ENCODE data around the gene SLC35A3. TPM values are rescaled to one million over a fixed set of nuclear protein-coding genes. Genes with fewer than 3 reads are reported as not detected.
"Not testable (repeated sequence)": the region's sequence is repeated elsewhere in the genome, so short reads cannot be mapped to it uniquely, and the experiment has no call there.

Gene SLC35A3
- total RNA-seq, 4 donors from 2014 or later: 17.1 to 37.8 (median 23.2) TPM

- H3K27me3 ChIP-seq: no peaks in the 10 kb centered on the region
- H3K27ac ChIP-seq: no peak overlapping the region
- H3K4me3 ChIP-seq: no peak overlapping the region
- WGBS, 2 donors (ENCODE audit: low coverage in 1 of 2): 86% methylated on average over 2 to 3 of the region's 3 CpGs
- TF ChIP-seq POLR2AphosphoS5 (IDR thresholded peaks at IDR 0.05) (no peak), POLR2A (IDR thresholded peaks at IDR 0.05) (no peak), EP300 (IDR thresholded peaks at IDR 0.05) (no peak)
- TF ChIP-seq, protein P1, sequence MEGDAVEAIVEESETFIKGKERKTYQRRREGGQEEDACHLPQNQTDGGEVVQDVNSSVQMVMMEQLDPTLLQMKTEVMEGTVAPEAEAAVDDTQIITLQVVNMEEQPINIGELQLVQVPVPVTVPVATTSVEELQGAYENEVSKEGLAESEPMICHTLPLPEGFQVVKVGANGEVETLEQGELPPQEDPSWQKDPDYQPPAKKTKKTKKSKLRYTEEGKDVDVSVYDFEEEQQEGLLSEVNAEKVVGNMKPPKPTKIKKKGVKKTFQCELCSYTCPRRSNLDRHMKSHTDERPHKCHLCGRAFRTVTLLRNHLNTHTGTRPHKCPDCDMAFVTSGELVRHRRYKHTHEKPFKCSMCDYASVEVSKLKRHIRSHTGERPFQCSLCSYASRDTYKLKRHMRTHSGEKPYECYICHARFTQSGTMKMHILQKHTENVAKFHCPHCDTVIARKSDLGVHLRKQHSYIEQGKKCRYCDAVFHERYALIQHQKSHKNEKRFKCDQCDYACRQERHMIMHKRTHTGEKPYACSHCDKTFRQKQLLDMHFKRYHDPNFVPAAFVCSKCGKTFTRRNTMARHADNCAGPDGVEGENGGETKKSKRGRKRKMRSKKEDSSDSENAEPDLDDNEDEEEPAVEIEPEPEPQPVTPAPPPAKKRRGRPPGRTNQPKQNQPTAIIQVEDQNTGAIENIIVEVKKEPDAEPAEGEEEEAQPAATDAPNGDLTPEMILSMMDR (IDR thresholded peaks at IDR 0.05): no peak
- no peaks in the 10 kb centered on the region for H3K9me3 ChIP-seq
- no peaks in the 10 kb centered on the region for H3K36me3 ChIP-seq
- no peaks in the 10 kb centered on the region for H3K4me1 ChIP-seq
- ATAC-seq: no peak
Measured at GRCh38 chr1:99955375-99955774, 14.4 kb upstream of the SLC35A3 start.

DNA sequence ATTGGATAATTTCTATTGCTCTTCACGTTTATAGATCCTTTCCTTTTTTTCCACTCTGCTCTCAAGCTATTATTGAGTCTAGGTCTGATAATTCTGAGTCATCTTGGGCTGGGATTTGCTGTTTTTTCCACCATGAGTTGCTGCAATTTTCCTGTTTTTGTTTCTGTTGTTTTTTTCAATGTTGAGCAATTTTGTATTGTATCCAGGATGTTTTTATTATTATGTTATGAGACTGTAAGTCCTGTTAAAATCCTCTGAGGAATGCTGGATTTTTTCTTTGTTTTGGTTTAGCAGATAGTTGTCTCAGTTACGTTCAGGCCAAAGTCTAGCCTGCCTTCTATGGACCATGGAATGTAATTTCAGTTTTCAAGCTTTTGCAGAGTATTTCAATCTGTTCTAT is 13.0 kb upstream of the SLC35A3 start:
- ATAC-seq: peak; percentile 68
- TF ChIP-seq POLR2A (IDR thresholded peaks at IDR 0.05) (no peak), EP300 (IDR thresholded peaks at IDR 0.05) (no peak), POLR2AphosphoS5 (IDR thresholded peaks at IDR 0.05) (no peak)
- TF ChIP-seq, protein P1 (IDR thresholded peaks at IDR 0.05): no peak
- H3K9me3 ChIP-seq: no peaks in the 10 kb centered on the region
- H3K27me3 ChIP-seq: no peaks in the 10 kb centered on the region
- no peak overlapping the region for H3K27ac ChIP-seq
- no peaks in the 10 kb centered on the region for H3K4me1 ChIP-seq
- no peaks in the 10 kb centered on the region for H3K36me3 ChIP-seq
- WGBS, 2 donors (ENCODE audit: low coverage in 1 of 2): 22 to 33% methylated on average over 2 of the region's 2 CpGs
- no peak overlapping the region for H3K4me3 ChIP-seq

GRCh38 chr1:99957818-99958217 is 12.0 kb upstream of the SLC35A3 start:
- Histone ChIP-seq H3K27me3 (no peaks in the 10 kb centered on the region), H3K27ac (no peak overlapping the region), H3K9me3 (no peaks in the 10 kb centered on the region), H3K4me3 (no peak overlapping the region), H3K4me1 (no peaks in the 10 kb centered on the region), H3K36me3 (no peaks in the 10 kb centered on the region)
- no peak for ATAC-seq
- TF ChIP-seq EP300 (IDR thresholded peaks at IDR 0.05): no peak
- TF ChIP-seq, protein P1 (IDR thresholded peaks at IDR 0.05): no peak
- TF ChIP-seq POLR2AphosphoS5 (IDR thresholded peaks at IDR 0.05): no peak
- no peak for TF ChIP-seq POLR2A (IDR thresholded peaks at IDR 0.05)
- WGBS, 2 donors (ENCODE audit: low coverage in 1 of 2): 85 to 100% methylated on average over 1 of the region's 1 CpG

GRCh38 chr1:99959189-99959705 is 10.5 kb upstream of the SLC35A3 start:
- H3K27me3 ChIP-seq, ATAC-seq, H3K4me1 ChIP-seq, H3K4me3 ChIP-seq, H3K27ac ChIP-seq, H3K36me3 ChIP-seq, H3K9me3 ChIP-seq: not testable (repeated sequence)
- 23 to 34% methylated on average over 5 to 7 of the region's 7 CpGs for WGBS, 2 donors (ENCODE audit: low coverage in 1 of 2)

GRCh38 chr1:99960260-99960659 is 9.5 kb upstream of the SLC35A3 start:
- not testable (repeated sequence) for H3K4me1 ChIP-seq, H3K27ac ChIP-seq, H3K36me3 ChIP-seq, H3K4me3 ChIP-seq, H3K9me3 ChIP-seq, ATAC-seq, H3K27me3 ChIP-seq
- 84 to 95% methylated on average over 4 to 5 of the region's 5 CpGs for WGBS, 2 donors (ENCODE audit: low coverage in 1 of 2)

GRCh38 chr1:99963041-99963795 is 6.6 kb upstream of the SLC35A3 start:
- H3K27me3 ChIP-seq: no peaks in the 10 kb centered on the region
- ATAC-seq: no peak
- H3K27ac ChIP-seq: no peak overlapping the region
- TF ChIP-seq, protein P1 (IDR thresholded peaks at IDR 0.05): no peak
- no peak for TF ChIP-seq POLR2AphosphoS5 (IDR thresholded peaks at IDR 0.05)
- TF ChIP-seq EP300 (IDR thresholded peaks at IDR 0.05): no peak
- no peak for TF ChIP-seq POLR2A (IDR thresholded peaks at IDR 0.05)
- H3K4me1 ChIP-seq: no peaks in the 10 kb centered on the region
- no peaks in the 10 kb centered on the region for H3K9me3 ChIP-seq
- H3K36me3 ChIP-seq: no peaks in the 10 kb centered on the region
- no peak overlapping the region for H3K4me3 ChIP-seq

Measured in gastroesophageal sphincter (tissue), 4 donors.